ENCODE results near the gene RENBP. TPM values are rescaled to one million over a fixed set of nuclear protein-coding genes. Genes with fewer than 3 reads are reported as not detected.

The RENBP gene
- total RNA-seq, 1 donor from 2014 or later, result 2.5 TPM

DNA sequence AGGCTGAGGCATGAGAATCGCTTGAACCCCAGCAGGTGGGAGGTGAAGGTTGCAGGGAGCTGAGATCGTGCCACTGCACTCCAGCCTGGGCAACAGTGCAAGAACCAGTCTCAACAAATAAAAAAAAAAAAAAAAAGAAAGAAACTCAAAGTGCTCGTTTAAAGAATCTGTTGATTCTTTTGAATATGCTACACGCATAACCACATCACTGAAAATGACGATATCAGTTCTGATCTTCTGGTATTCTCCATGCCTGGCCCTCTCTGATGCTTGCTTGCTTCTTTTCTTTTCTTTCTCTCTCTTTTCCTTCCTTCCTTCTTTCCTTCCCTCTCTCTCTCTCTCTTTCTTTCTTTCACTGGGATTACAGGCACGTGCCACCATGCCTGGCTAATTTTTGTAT lies 32.6 kb downstream of the RENBP start:
- Mint-ChIP-seq H3K36me3 (ENCODE audit: insufficient read depth) (no peaks in the 10 kb centered on the region), H3K27me3 (no peaks in the 10 kb centered on the region), H3K9me3 (ENCODE audit: low read depth) (peaks cover 3% of the 10 kb centered on the region), H3K4me1 (ENCODE audit: low read depth) (no peaks in the 10 kb centered on the region), H3K27ac (peak overlapping the region; percentile 16), H3K4me3 (ENCODE audit: low read depth) (no peak overlapping the region)
- DNase-seq (ENCODE audit: low spot score, unreplicated experiment), result no peak
- TF ChIP-seq, protein P1, sequence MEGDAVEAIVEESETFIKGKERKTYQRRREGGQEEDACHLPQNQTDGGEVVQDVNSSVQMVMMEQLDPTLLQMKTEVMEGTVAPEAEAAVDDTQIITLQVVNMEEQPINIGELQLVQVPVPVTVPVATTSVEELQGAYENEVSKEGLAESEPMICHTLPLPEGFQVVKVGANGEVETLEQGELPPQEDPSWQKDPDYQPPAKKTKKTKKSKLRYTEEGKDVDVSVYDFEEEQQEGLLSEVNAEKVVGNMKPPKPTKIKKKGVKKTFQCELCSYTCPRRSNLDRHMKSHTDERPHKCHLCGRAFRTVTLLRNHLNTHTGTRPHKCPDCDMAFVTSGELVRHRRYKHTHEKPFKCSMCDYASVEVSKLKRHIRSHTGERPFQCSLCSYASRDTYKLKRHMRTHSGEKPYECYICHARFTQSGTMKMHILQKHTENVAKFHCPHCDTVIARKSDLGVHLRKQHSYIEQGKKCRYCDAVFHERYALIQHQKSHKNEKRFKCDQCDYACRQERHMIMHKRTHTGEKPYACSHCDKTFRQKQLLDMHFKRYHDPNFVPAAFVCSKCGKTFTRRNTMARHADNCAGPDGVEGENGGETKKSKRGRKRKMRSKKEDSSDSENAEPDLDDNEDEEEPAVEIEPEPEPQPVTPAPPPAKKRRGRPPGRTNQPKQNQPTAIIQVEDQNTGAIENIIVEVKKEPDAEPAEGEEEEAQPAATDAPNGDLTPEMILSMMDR (IDR thresholded peaks at IDR 0.05; ENCODE audit: unreplicated experiment), result no peak

DNA sequence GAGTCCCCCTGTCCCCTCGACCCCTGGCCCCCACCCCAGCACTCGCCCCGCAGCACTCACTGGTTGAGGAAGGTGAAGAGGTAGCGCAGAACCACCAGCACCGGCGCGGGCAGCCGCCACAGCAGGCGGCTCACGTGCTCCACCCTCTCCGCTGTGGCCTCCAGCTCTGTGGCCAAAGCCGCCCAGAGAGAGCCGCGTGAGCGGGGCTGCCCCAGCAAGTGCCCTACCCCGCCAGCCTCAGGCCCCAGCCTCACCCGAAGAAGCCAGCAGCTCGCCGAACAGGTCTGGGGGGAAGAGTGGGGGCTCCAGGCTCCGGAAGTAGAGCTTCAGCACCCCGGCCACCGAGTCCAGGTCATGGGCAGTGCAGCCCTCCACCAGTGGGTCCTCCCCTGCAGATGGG lies 34.0 kb downstream of the RENBP start:
- Mint-ChIP-seq H3K4me3 (ENCODE audit: low read depth) (no peak overlapping the region), H3K27ac (no peak overlapping the region), H3K4me1 (ENCODE audit: low read depth) (no peaks in the 10 kb centered on the region), H3K27me3 (no peaks in the 10 kb centered on the region), H3K36me3 (ENCODE audit: insufficient read depth) (no peaks in the 10 kb centered on the region), H3K9me3 (ENCODE audit: low read depth) (peaks cover 3% of the 10 kb centered on the region)
- DNase-seq (ENCODE audit: low spot score, unreplicated experiment), result no peak
- TF ChIP-seq, protein P1 (IDR thresholded peaks at IDR 0.05; ENCODE audit: unreplicated experiment), result no peak

- Mint-ChIP-seq H3K36me3 (ENCODE audit: insufficient read depth) (no peaks in the 10 kb centered on the region), H3K27me3 (no peaks in the 10 kb centered on the region), H3K4me1 (ENCODE audit: low read depth) (no peaks in the 10 kb centered on the region), H3K27ac (no peak overlapping the region), H3K4me3 (ENCODE audit: low read depth) (no peak overlapping the region), H3K9me3 (ENCODE audit: low read depth) (peaks cover 3% of the 10 kb centered on the region)
- TF ChIP-seq, protein P1 (IDR thresholded peaks at IDR 0.05; ENCODE audit: unreplicated experiment), result no peak
- DNase-seq (ENCODE audit: low spot score, unreplicated experiment), result no peak
Observed at GRCh38 chrX:153909980-153910360, 34.5 kb downstream of the RENBP start.

DNA sequence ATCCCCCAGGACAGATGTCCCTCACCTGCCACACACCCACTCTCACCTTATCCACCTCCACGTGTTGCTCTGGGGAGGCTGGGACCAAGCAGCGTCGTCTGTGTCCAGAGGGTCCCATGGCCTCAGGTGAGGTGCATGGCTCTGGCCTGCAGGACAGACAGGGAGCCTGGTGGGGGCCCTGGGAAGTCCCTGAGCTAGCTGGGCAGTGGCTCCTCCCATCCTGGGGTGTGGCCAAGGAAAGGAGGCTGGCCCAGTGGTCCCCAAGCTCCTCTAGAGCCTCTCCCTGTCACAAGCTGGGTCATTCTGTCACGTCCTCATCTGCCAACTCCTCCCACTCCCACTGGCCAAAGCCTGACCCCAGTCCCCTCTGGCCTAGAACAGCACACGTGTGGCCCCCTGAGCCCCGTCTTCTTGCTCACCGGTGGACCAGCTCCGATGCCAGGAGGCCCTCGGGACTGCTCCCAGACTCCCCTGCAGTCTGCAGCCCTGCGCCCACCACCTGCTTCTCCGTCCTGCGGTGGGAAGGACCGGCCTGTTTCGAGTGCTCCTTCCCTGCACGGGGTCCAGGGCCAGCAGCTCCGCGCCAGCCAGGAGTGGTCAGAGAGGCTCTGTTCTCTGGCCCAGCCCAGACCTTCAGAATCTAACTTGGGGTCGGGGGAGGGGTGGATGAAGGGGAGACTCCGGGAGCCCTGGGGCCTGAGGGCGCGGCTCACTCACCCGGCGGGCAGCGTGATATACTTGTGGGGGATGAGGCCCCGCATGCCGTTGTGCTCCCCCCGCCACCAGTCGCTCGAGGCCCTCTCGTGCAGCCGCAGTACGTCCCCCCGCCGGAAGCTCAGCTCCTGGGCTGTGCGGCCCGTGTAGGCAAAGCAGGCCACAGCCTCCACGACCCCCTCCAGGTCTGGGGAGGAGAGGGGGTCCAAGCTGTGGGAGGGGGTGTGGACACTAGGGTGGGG lies 35.1 kb downstream of the RENBP start:
- H3K27me3 Mint-ChIP-seq, result no peaks in the 10 kb centered on the region
- no peak for DNase-seq (ENCODE audit: low spot score, unreplicated experiment)
- TF ChIP-seq, protein P1 (IDR thresholded peaks at IDR 0.05; ENCODE audit: unreplicated experiment), result no peak
- no peak overlapping the region for H3K27ac Mint-ChIP-seq
- H3K9me3 Mint-ChIP-seq (ENCODE audit: low read depth), result peaks cover 3% of the 10 kb centered on the region
- H3K36me3 Mint-ChIP-seq (ENCODE audit: insufficient read depth), result no peaks in the 10 kb centered on the region
- H3K4me1 Mint-ChIP-seq (ENCODE audit: low read depth), result no peaks in the 10 kb centered on the region
- H3K4me3 Mint-ChIP-seq (ENCODE audit: low read depth), result no peak overlapping the region

GRCh38 chrX:153908219-153908860 lies 36.1 kb downstream of the RENBP start:
- Mint-ChIP-seq H3K27me3 (peaks cover under 1% of the 10 kb centered on the region), H3K27ac (no peak overlapping the region), H3K4me3 (ENCODE audit: low read depth) (no peak overlapping the region), H3K4me1 (ENCODE audit: low read depth) (no peaks in the 10 kb centered on the region), H3K36me3 (ENCODE audit: insufficient read depth) (no peaks in the 10 kb centered on the region), H3K9me3 (ENCODE audit: low read depth) (peaks cover 4% of the 10 kb centered on the region)
- TF ChIP-seq, protein P1 (IDR thresholded peaks at IDR 0.05; ENCODE audit: unreplicated experiment), result no peak
- no peak for DNase-seq (ENCODE audit: low spot score, unreplicated experiment)

All from progenitor cell of endocrine pancreas (in vitro differentiated cells).